ENCODE measurements around the gene IFI6.

DNA sequence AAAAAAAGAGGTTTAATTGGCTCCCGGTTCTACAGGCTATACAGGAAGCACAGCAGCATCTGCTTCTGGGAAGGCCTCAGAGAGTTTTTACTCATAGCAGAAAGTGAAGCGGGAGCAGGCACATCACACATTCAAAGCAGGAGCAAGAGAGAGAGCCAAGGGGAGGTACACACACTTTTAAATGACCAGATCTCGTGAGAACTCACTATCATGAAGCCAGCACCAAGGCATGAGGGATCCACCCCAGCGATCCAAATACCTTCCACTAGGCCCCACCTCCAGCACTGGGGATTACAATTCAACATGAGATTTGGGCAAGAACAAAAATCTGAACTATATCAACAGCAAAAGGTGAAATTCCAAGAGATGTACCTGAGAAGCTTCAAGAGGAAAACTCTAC is 33.0 kb upstream of the IFI6 start:
- TF ChIP-seq, protein P1, sequence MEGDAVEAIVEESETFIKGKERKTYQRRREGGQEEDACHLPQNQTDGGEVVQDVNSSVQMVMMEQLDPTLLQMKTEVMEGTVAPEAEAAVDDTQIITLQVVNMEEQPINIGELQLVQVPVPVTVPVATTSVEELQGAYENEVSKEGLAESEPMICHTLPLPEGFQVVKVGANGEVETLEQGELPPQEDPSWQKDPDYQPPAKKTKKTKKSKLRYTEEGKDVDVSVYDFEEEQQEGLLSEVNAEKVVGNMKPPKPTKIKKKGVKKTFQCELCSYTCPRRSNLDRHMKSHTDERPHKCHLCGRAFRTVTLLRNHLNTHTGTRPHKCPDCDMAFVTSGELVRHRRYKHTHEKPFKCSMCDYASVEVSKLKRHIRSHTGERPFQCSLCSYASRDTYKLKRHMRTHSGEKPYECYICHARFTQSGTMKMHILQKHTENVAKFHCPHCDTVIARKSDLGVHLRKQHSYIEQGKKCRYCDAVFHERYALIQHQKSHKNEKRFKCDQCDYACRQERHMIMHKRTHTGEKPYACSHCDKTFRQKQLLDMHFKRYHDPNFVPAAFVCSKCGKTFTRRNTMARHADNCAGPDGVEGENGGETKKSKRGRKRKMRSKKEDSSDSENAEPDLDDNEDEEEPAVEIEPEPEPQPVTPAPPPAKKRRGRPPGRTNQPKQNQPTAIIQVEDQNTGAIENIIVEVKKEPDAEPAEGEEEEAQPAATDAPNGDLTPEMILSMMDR (IDR thresholded peaks at IDR 0.05) = no peak
- TF ChIP-seq EZH2 (IDR thresholded peaks at IDR 0.05; ENCODE audit: borderline replicate concordance, insufficient read depth, low read depth, low read length, poor library complexity, severe bottlenecking) = no peak

Measured in B cell (primary cell).